Stimulated activated CD4-positive, alpha-beta T cell treated with anti-CD3 and anti-CD28 coated beads, TNF-alpha, amount 100 ng/mL, for 24 hours (primary cell): ENCODE data around the gene TGFB2.
"Not testable (repeated sequence)": the region's sequence is repeated elsewhere in the genome, so short reads cannot be mapped to it uniquely, and the experiment has no call there.

Source experiments
- DNase-seq, 3 experiments: peaks; one replicate each; pipeline ENCODE4 v3.0.0-alpha.2; 2020; ENCODE audit warnings: low read depth in 3 of 3

The TGFB2 gene

GRCh38 chr1:218344814-218345672 is at the start of gene TGFB2:
Gene TGFB2, plus strand, starts transcription at chr1:218345336. Its CDS starts 1,366 bp downstream, at chr1:218346702.
- no peak for DNase-seq

- no peak for DNase-seq
These were observed 49.0 kb upstream of the TGFB2 start for GRCh38 chr1:218296162-218296561.

GRCh38 chr1:218297461-218297860 is 47.7 kb upstream of the TGFB2 start:
- DNase-seq: no peak

DNA sequence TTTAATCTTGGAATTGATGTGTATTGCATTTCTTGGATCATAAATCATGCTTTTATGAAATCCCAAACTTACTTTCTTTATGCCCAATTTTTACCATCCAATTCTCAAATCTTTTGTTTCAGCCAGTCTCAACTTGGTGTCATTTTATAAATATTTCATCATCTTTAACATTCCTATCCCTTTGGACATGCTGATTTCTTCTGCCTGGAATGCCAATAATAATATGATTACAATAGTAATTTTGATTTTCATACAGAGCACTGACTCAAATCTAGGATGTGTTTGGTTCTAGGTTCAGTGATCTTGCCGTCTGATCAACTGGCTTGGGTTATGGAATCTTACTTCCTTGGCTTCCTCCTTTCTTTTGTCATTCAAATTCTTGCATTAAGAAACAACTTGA is 47.3 kb upstream of the TGFB2 start:
- no peak for DNase-seq

DNA sequence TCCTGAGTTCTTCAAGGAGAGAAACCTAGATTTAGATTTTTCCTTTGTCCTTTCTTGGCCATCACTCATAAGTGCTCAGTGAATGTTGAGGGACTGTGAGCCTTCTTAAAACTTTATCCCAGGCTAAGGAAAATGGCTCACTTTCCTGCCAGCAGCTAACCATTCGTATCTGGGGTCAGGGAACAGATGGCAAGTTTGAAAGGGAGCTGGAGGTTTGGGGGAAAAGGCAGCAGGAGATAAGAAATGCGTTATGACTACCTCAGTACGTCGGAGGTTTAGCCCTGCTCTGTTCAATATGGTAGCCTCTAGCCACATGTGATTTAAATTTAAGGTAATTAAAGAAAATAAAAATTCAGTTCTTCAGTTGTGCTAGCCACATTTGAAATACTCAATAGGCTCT is 46.7 kb upstream of the TGFB2 start:
- no peak for DNase-seq

DNA sequence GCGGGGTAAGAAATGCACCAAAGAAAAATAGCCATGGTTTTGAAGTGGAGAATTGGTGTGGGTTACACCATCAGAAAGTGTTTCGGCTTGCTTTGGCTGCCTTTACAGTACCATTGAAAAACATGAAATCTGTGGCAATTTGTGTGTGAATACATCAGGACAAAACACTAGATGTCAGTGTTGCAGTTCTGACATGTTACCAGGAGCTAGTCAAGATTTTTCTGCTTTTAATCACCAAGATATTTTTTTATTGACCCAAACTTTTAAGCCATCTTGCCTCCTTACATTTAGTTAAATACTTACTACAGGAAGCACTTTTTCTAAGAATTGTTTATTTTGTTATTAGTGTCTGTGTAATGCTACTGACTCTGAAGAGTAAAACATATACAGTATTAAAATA is 45.7 kb upstream of the TGFB2 start:
- DNase-seq: no peak

- DNase-seq: no peak
These were observed 43.9 kb upstream of the TGFB2 start for GRCh38 chr1:218301217-218301616.

DNA sequence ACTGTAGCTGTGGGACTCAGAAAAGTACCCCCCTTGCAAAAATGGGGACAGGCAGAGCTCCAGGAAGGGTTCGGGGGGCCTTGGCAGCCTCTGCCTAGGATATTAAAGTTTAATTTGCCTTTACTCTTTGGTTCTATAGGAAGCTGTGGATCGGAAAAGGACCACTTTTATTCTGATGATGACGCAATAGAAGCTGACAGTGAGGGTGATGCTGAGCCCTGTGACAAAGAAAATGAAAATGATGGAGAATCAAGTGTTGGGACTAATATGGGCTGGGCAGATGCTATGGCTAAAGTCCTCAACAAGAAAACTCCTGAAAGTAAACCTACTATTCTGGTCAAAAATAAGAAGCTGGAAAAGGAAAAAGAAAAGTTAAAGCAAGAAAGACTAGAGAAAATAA is 43.0 kb upstream of the TGFB2 start:
- DNase-seq: no peak

DNA sequence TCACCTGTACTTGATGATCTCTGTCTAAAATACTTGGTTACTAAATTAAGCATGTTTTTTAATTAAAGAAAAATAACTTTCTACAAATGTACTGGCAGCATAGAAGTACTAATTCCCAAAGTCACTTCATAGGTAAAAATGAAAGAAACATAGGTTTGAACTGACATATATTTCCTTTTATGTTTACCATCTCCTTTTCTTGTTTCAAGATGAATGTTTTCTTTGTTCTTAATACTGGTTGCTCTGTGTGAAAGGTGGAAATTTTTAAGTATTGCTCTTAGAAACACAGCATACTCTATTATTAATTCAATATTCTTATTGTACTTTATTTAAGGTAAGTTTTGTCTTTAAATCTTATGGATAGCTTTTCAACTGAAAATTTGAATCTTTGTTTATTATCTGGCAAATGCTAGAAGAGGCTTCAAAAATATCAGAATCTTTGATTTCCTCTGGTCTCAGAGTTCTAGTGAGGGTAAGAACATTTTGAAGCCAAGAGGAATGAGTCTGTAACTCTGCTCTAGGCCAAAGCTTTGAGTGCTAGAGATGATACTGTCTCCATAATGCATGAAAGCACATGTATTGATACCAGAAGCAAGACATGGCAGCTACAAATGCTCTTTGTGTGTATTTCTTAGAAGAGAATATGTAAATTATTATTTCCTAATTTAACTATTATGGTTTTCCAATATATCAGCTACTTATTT is 41.8 kb upstream of the TGFB2 start:
- DNase-seq: no peak

- DNase-seq: no peak
These were observed 40.7 kb upstream of the TGFB2 start for GRCh38 chr1:218304281-218305039.

- no peak for DNase-seq
These were observed 39.6 kb upstream of the TGFB2 start for GRCh38 chr1:218305472-218306064.

DNA sequence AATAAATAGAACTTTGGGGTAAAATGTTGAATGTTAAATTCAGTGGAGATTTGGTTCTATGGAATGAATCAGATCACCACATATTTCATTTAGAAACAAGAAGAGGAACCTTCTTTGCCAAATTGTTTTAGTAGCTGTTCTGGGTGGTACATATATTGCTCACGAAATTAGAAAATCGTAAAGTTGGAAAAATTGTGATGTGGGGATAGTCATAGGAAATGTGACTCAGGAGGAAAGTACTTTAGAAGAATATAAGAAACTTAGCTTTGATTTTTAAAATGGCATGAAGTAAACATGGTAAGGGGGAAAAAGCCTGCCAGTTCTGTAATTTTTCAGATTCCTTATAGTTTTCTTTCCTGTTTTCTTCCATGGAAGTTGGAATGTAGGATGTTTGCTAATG is 32.6 kb upstream of the TGFB2 start:
- DNase-seq: no peak

DNA sequence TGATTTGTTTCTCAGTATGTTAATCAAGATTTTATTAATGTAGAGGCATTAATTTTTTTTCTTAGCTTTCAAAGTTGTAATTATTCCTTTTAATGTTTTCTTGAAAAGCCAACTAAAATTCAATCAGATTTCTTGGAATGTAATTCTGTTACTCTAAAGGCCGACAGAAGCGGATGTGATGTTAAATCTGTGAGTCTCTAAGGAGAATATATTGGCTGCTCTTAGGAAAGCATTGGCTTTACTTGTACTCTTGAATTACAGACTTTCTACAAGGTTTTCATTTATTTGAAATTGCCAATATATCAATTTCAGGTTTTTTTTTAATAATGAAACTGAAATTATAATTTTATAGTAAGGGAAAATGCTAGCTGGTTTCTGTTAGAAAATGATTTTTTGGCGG is 30.8 kb upstream of the TGFB2 start:
- no peak for DNase-seq

DNA sequence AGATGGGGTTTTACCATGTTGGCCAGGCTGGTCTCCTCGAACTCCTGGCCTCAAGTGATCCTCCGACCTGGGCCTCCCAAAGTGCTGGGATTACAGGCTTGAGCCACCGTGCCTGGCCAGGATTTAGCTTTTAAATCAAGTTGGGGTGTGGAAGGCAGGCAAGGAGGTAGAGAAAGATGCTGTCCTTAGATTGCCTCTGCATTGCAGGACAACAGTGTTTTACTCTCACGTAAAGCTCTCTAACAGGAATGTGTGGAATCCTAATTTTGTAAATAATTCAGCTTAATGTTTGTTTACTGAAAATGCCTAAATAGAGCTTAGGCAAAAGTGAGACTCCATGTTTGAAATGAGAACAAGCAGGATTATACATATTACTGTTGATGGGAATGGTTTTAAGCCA is 29.5 kb upstream of the TGFB2 start:
- DNase-seq: no peak

DNA sequence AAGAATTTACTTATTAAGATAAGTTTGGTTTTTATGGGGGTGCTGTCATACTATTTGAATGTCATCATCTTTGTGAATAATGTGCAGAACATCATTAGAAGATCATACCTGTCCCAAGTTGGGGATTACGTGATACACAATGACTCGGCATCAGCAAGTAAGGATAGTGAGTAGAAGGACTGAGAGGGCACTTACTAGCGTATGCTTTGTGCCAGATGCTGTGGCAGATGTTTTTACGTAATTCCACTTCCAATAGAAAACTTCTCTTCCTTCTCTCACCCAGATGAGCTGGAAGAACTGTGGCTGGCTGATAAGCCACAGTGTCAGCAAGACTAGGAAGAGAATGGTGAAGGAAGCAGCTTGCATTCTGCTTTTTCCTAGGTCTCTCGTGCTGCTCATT is 28.1 kb upstream of the TGFB2 start:
- DNase-seq: no peak

DNA sequence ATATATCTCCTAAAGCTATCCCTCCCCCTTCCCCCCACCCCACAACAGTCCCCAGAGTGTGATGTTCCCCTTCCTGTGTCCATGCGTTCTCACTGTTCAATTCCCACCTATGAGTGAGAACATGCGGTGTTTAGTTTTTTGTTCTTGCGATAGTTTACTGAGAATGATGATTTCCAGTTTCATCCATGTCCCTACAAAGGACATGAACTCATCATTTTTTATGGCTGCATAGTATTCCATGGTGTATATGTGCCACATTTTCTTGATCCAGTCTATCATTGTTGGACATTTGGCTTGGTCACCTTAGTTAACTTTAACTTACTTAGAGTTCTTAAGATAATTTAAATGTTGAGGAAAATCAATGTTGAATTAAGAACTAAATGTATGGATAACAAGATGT is 25.0 kb upstream of the TGFB2 start:
- DNase-seq: not testable (repeated sequence)

DNA sequence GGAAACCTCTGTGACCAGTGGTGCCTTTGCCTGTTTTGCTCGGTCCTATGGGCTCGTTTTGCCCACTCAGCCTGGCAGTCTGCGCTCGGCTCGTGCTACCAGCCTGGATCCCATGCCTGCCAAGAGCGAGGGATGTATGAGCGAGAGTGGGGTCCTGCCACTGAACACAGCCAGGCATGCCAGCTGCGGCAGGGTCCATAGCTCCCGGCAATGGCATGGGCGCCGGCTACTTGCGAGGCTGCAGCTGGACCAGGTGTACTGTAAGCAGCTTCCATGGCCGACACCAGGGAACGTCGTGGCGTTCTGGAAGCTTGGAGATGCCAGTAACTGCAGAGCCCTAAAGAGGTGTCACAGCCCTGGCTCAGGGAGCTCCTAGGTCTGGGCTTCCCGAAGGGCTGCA is 22.4 kb upstream of the TGFB2 start:
- no peak for DNase-seq

DNA sequence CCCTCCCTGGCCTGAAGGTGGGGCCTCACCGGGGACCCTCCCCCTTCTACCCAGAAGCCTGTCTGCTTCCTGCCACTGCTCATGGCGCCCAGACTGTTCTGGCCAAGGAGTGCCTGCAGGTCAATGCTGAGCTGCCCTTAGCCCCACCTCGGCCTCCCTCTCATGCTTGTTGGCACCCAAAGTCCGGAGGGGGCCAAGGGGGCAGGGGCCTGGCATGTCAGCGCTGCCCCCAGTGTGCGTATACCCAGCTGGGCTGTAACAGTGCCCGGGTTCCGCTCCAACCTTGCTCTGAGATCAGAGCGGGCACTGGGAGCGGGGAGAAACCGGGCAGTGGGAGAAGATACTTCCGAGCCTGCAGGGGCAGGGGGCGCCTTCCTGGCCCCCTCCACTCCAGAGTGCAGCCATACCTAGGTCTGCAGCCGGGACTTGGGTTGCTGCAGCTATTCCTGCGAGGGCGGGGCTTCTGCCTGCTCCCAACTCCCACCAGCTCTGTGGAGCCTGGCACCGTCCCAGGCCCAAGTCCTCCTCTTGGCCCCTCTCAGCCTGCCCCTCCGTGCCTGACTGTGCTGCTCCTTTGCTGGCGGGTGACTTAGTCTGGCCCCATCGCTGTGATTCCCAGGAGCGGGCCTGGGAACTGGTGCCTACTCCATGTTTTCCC is 21.4 kb upstream of the TGFB2 start:
- no peak for DNase-seq

DNA sequence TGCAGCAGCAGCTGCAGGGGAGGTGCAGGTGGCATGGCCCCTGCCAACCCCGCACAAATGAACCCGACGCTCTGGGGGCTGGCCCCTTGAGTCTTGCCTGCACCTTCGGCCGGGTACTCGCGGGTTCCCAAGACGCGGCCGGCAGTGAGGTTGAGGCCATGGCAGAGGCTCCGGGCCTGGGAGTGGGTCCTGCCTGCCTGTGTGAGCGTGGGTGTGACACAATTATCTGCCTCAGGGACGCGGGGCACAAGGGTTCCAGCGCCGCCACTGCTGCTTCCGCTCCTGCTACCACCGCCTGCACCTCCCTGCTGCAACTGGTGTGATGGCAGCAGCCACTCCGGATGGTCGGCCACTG is 20.9 kb upstream of the TGFB2 start:
- DNase-seq: no peak

- DNase-seq: no peak
These were observed 16.4 kb upstream of the TGFB2 start for GRCh38 chr1:218328769-218329168.

DNA sequence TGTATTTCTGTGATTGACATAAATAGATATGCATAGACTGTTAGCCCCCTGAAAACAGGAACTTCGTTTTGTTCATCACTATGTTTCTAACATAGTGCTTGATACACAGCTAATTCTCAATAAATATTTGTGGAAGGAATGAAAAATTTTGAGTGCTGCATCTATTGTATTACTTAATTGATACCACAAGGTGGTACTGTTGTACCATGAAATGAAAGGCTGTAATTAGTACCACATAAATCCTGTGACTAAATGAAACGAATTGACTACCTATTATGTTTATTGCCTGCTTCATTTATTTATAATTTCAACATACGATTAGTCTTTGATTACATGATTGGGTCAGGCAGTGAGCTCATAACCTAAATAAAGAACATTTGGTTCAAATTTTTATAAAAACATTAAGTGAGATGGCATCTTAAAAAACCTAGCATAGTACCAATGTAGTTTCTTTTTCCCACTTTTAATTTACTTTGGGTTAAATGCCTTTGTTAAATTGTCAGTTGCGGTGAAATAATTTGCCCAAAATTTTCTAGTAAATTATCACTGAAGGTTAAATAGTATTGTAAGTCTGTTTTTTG is 15.0 kb upstream of the TGFB2 start:
- no peak for DNase-seq
